Measurements from ENCODE around the gene PAFAH2.

Gene PAFAH2

GRCh38 chr1:25929016-25929415, 68.8 kb downstream of the PAFAH2 start:
- POLR2A ChIA-PET, result no interaction called here
- TF ChIP-seq ZBTB8A (tag by site-specific recombination; IDR thresholded peaks at IDR 0.05), result no peak
- no peak for TF ChIP-seq ZNF776 (tag by site-specific recombination; IDR thresholded peaks at IDR 0.05; ENCODE audit: borderline replicate concordance)
- TF ChIP-seq ZNF629 (tag by site-specific recombination; IDR thresholded peaks at IDR 0.05), result no peak
- TF ChIP-seq ZNF214 (tag by site-specific recombination; IDR thresholded peaks at IDR 0.05; ENCODE audit: borderline replicate concordance), result no peak
- no peak for TF ChIP-seq ZNF239 (tag by site-specific recombination; IDR thresholded peaks at IDR 0.05)
- TF ChIP-seq ZNF184 (tag by site-specific recombination; IDR thresholded peaks at IDR 0.05), result no peak
- no peak for TF ChIP-seq ZNF571 (tag by site-specific recombination; IDR thresholded peaks at IDR 0.05)
- TF ChIP-seq, protein P1, sequence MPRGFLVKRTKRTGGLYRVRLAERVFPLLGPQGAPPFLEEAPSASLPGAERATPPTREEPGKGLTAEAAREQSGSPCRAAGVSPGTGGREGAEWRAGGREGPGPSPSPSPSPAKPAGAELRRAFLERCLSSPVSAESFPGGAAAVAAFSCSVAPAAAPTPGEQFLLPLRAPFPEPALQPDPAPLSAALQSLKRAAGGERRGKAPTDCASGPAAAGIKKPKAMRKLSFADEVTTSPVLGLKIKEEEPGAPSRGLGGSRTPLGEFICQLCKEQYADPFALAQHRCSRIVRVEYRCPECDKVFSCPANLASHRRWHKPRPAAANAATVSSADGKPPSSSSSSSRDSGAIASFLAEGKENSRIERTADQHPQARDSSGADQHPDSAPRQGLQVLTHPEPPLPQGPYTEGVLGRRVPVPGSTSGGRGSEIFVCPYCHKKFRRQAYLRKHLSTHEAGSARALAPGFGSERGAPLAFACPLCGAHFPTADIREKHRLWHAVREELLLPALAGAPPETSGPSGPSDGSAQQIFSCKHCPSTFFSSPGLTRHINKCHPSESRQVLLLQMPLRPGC (tag by site-specific recombination; IDR thresholded peaks at IDR 0.05), result no peak
- no peak for TF ChIP-seq ZNF488 (tag by site-specific recombination; IDR thresholded peaks at IDR 0.05)
- TF ChIP-seq ZNF169 (tag by site-specific recombination; IDR thresholded peaks at IDR 0.05), result no peak
- TF ChIP-seq ZNF416 (tag by site-specific recombination; IDR thresholded peaks at IDR 0.05), result no peak
- TF ChIP-seq GLI4 (tag by site-specific recombination; IDR thresholded peaks at IDR 0.05), result no peak
- no peak for TF ChIP-seq ZNF610 (tag by site-specific recombination; IDR thresholded peaks at IDR 0.05; ENCODE audit: borderline replicate concordance)
- no peak for TF ChIP-seq ZFHX2 (tag by site-specific recombination; conservative IDR thresholded peaks at IDR 0.05)
- TF ChIP-seq RBAK (tag by site-specific recombination; IDR thresholded peaks at IDR 0.05), result no peak
- TF ChIP-seq ZNF670 (tag by site-specific recombination; IDR thresholded peaks at IDR 0.05; ENCODE audit: low read depth), result no peak
- TF ChIP-seq ZEB2 (tag by site-specific recombination; IDR thresholded peaks at IDR 0.05), result no peak
- no peak for TF ChIP-seq ZNF155 (tag by site-specific recombination; IDR thresholded peaks at IDR 0.05)
- TF ChIP-seq SETDB1 (IDR thresholded peaks at IDR 0.05; ENCODE audit: insufficient read length, low read length), result no peak
- no peak for TF ChIP-seq ZNF133 (tag by site-specific recombination; IDR thresholded peaks at IDR 0.05)
- Histone ChIP-seq H3K4me1 (ENCODE audit: control insufficient read depth, insufficient read depth, low read length) (0 out of 2 replicates have a peak, but pooled peaks cover 4% of the 10 kb centered on the region), H3K27ac (ENCODE audit: extremely low read depth, low read depth, low read length) (no peak overlapping the region), H3K9me3 (ENCODE audit: control insufficient read depth, insufficient read depth, low read depth, low read length) (no peaks in the 10 kb centered on the region), H3K4me3 (ENCODE audit: low read depth, low read length) (no peak overlapping the region), H3K36me3 (ENCODE audit: control insufficient read depth in 2 of 2, insufficient read depth in 1 of 2, low read length in 2 of 2) (no peaks in the 10 kb centered on the region)
- CTCF ChIA-PET, result no interaction called here

DNA sequence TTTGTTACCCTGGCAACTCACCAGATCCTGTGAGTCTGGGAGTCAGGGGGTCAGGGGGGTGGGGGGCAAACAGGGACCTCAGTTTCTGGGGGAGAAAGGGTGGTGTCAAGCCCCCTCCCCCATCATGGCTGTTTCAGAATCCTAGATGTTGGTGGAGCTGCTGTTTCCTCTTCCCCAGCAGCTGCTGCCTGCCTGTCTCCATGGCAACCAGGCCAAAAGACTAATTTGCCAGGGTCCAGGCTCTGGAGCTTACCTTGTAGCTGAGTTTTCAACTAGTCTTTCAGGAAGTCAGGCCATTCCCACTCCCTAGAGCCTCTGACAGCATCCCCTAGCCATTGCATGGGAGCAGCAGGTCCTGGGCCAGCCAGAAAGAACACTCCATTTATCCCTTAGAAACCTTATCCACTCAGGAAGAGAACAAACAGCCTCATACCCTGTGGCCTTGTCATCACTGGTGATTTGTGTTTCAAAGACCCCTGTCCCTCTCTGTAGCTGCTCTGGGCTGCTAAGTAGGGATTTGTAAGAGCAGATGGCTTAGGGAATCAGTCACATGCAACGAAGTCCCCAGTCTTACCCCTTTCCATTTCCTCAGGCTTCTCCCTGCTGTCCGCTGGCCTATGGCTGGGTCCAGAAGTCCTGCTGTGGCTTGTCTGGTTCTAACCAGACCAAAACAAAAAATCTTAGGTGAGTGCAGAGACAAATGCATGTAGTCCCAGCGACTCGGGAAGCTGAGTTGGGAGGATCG, 70.2 kb downstream of the PAFAH2 start:
- CTCF ChIA-PET, result interaction anchor here (0.5 kb wide), 1 partner anchor 70 kb away, joined by 3 read pairs; the partner anchor contains the start of gene PAFAH2
- no peaks in the 10 kb centered on the region for H3K9me3 ChIP-seq (ENCODE audit: control insufficient read depth, insufficient read depth, low read depth, low read length)
- H3K4me3 ChIP-seq (ENCODE audit: low read depth, low read length), result no peak overlapping the region
- POLR2A ChIA-PET, result interaction anchor here (1.2 kb wide), 1 partner anchor 22 kb away, joined by 4 read pairs; no protein-coding TSS in a partner anchor
- TF ChIP-seq PRDM4 (tag by site-specific recombination; IDR thresholded peaks at IDR 0.05), result peak; percentile 48; the same call in 1 of the 2 replicates
- TF ChIP-seq ZSCAN23 (tag by site-specific recombination; IDR thresholded peaks at IDR 0.05), result no peak
- TF ChIP-seq ZSCAN4 (tag by site-specific recombination; IDR thresholded peaks at IDR 0.05), result no peak
- no peak for TF ChIP-seq AEBP2 (tag by site-specific recombination; IDR thresholded peaks at IDR 0.05; ENCODE audit: borderline replicate concordance)
- no peak for TF ChIP-seq MYNN (tag by site-specific recombination; IDR thresholded peaks at IDR 0.05; ENCODE audit: borderline replicate concordance)
- no peak for TF ChIP-seq ZNF792 (tag by site-specific recombination; IDR thresholded peaks at IDR 0.05)
- no peak for TF ChIP-seq ZNF521 (tag by site-specific recombination; IDR thresholded peaks at IDR 0.05)
- no peaks in the 10 kb centered on the region for H3K36me3 ChIP-seq (ENCODE audit: control insufficient read depth in 2 of 2, insufficient read depth in 1 of 2, low read length in 2 of 2)
- no peak overlapping the region for H3K27ac ChIP-seq (ENCODE audit: extremely low read depth, low read depth, low read length)
- 0 out of 2 replicates have a peak, but pooled peaks cover 4% of the 10 kb centered on the region for H3K4me1 ChIP-seq (ENCODE audit: control insufficient read depth, insufficient read depth, low read length)
